Urothelium cell line (cell line): ENCODE data around the gene TBC1D26.
"Not testable (repeated sequence)": the region's sequence is repeated elsewhere in the genome, so short reads cannot be mapped to it uniquely, and the experiment has no call there.

Experiments used
- DNase-seq: peaks from one replicate; pipeline ENCODE4 v3.0.0; 2011; ENCODE audit warnings: low spot score, mixed read lengths
- FAIRE-seq: peaks from 2 replicates; lab custom pipeline; 2011; peaks lifted over from hg19 to GRCh38; lab: Jason Lieb, UNC

TBC1D26 gene

DNA sequence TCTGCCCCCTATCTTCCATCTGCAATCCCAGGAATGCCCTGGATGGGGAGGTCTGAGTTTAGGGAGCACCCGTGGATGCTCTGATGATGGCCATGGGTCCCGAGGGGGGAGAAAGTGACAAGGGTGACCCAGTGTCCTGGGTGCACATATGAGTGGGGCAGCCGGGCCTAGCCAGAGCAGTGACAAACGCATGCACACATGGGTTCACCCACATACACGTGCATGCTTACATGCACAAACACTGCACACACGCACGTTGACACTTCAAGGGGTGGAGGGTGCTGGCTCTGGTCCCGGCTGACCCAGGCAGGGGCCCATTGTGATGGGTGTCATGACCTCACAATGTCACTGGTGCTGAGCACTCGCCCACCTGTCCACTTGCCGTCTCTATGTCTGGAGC is at the start of gene TBC1D26:
Gene TBC1D26, plus strand, starts transcription at position 384 of the 400 bp plus-strand sequence. CDS start 3,066 bp downstream, outside the sequence.
- FAIRE-seq, DNase-seq: not testable (repeated sequence)

GRCh38 chr17:15683135-15683534 is 48.9 kb upstream of the TBC1D26 start:
- FAIRE-seq, DNase-seq: not testable (repeated sequence)

DNA sequence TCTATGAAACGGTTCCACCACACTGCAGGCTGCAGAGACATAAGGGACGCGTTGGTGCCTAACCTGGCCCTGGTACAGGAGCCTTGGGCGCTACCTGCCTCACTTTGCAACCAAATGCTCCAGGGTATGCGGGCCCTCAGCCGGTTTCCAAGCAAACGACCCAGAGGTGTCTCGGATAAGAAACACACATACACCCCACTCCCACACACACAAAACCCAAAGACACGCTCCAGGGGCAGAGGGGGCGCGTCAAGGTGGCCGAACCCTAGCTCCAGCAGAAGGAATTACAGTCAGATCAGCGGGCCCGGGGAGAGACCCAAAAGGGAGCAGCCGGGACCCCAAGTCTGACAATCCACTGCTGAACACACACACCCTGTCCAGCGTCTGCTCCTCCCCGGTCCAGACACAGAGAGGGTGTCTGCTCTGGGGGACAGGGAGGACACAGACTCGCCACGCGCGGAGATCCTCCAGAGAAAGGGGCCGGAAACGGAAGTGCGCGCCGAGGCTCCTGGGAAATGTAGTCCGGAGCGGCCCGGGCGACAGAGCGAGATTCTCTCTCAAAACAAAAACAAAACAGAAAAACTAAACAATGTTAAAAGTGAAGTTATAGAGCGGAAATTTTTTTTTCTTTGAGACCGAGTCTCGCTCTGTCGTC is 48.1 kb upstream of the TBC1D26 start, which contains the start of gene TRIM16:
Gene TRIM16, minus strand, starts transcription at position 488 of the 655 bp plus-strand sequence. CDS start 32,702 bp downstream, outside the sequence.
- DNase-seq: peak; percentile 40
- FAIRE-seq: not testable (repeated sequence)

DNA sequence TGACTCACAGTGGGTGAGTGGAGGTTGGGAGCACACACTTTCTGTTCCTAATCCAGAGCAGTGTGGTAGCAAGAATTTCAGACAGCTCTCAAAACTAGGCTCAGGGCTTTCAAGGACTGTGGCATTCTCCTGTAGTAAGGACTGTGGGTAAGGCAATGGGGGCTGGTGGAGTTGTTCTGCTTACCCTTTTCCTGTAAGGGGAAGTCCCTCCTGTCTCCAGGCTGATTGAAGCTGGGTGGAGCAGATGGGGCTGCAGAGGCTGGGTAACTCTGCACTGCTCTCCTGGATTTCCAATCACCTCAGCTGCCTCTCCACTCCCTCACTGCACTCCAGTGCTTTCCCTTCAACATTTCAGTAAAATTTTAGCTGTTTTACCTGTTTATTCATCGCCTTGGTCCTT is 44.6 kb upstream of the TBC1D26 start:
- DNase-seq, FAIRE-seq: not testable (repeated sequence)

DNA sequence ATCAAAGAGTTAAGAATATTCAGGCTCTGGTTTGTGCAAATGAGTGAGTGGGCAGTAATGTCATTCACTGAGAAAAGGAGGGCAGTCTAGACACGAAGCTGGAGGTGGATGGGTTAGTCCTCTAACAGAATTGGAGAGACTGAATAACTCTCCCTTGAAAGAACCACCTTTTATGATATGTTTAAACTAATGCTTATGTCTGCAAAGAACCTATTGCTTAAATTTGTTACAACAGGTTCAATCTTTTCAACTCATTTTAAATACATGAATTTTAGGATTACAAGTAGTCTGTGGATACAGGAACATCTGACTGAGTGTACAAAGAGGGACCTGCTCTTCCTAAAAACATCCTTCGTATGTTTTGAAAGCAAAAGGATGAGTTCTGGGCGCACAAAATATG is 33.1 kb upstream of the TBC1D26 start:
- not testable (repeated sequence) for DNase-seq, FAIRE-seq

DNA sequence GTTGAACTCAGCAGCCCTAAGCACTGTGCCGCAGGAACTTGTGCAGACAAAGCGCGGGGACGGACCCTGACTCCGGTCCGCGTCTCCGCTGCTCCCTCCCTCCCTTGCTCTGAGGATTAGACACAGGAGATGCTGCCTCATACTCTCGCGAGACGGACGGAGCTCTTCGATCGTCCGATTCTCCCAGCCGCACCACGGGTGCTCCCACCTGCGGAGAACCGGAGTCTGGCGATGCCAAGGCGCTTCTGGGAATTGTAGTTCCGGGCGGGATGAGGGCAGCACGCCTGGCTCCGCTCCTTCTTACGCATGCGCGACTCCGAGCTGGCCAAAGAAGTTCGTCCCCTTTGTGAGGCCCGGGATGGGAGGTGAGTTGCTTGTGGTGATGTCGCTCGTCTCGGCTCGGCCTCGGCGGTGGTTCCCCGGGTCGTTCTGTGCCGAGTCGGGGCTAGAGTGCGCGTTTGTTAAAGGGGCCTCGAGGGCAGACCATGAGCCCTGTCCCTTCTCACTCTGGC is 32.6 kb upstream of the TBC1D26 start, which contains the start of gene ZNF286A:
Gene ZNF286A, plus strand, starts transcription at position 340 of the 512 bp plus-strand sequence. CDS start 578 bp downstream, outside the sequence.
- not testable (repeated sequence) for FAIRE-seq

DNA sequence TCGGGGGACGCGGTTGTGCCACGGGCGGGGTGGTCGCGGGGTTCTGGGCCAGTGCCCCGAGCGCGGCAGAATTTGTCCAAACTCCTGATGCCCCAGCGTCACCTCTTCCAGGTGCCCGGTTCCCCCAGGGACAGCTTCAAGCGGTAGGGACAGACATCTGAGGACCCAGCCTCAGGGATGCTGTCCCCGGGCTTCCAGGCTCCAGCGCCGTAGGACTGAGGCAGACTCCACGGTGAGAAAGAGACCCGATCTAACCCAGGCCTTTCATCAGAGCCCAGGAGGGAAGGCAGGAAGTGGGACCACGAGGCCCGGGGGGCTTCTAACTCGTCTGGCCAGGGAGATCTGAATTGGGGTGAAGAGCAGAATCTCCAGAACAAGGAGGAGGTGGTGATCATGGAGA is 32.1 kb upstream of the TBC1D26 start:
- not testable (repeated sequence) for FAIRE-seq, DNase-seq

More for the DNA sequence above, 32.6 kb upstream of the TBC1D26 start, which contains the start of gene ZNF286A:
- DNase-seq: peak; percentile 95

DNA sequence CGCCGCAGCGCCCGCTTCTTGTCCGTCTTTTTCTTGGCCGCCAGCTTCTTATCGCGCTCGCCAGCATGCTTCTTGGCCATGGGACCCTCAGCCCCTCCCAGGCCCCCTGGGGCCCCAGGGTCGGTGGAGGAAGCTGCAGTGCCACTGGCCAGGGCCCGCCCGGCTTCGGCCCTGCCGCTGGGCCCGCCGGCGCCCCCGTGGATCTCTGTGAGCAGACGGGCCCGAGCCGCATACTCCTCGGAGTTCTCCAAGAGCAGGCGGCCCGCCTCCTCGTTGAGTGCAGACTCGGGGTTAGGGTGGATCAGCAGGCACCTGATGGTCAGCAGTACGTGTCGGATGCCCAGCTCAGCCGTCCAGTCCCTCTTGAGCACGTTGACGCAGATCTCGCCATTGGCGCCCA is 27.8 kb upstream of the TBC1D26 start:
- FAIRE-seq, DNase-seq: not testable (repeated sequence)

DNA sequence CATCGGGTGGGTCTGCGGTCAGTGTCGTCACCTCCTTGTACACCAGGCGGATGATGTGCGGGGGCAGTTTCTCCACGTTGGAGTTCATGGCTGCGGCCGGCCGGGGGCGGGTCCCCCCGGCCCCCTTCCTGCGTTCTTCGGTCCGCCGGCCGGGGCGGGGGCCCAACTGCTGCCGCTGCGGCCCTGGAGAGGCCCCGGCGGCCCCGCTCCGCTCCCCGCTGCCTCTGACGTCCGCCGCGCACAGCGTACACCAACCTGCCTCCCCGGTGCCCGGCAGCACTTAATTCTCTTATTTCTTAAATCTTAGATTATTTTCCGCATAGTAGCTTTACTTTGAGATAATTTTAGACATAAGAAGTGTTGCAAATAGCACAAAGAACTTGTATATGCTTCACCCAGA is 27.3 kb upstream of the TBC1D26 start:
- not testable (repeated sequence) for FAIRE-seq, DNase-seq

DNA sequence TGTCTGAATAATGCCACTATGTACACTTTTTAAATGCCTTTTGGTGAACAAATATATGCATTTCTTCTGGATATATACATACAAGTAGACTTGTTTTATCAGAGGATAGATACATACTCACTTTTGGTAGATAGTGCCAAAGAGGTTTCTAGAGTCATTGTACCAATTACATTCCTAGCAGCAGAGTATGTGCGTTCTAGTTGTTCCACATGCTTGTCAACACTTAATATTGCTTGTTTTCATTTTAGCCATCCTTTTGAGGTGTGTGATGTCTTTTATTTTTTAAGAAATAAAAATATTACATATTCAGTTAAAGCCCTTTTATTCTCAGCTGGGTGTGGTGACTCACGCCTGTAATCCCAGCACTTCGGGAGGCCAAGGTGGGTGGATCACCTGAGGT is 23.2 kb upstream of the TBC1D26 start:
- FAIRE-seq, DNase-seq: not testable (repeated sequence)

DNA sequence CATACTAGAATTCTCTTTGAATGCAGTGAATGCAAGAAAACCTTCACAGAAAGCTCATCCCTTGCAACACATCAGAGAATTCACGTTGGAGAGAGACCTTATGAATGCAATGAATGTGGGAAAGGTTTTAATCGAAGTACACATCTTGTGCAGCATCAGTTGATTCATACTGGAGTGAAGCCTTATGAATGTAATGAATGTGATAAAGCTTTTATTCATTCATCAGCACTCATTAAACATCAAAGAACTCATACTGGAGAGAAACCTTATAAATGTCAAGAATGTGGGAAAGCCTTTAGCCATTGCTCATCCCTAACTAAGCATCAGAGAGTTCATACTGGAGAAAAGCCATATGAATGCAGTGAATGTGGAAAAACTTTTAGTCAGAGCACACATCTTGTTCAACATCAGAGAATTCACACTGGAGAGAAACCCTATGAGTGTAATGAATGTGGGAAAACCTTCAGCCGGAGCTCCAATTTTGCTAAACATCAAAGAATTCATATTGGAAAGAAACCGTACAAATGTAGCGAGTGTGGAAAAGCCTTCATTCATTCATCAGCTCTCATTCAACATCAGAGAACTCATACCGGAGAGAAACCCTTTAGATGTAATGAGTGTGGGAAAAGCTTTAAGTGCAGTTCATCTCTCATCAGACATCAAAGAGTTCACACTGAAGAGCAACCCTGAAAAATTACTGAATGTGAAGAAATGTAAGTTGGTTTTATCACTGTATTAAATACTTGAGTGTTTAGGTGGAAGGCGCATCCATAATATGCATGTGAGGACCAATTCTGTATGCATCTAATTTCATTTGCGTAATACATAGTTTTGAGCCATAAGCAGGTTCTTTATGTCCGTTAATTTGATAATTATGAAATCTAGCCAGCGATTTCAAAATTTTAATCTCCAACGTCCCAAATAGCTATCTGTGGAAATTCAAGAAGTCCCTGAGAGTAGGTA is 15.2 kb upstream of the TBC1D26 start:
- not testable (repeated sequence) for FAIRE-seq

DNA sequence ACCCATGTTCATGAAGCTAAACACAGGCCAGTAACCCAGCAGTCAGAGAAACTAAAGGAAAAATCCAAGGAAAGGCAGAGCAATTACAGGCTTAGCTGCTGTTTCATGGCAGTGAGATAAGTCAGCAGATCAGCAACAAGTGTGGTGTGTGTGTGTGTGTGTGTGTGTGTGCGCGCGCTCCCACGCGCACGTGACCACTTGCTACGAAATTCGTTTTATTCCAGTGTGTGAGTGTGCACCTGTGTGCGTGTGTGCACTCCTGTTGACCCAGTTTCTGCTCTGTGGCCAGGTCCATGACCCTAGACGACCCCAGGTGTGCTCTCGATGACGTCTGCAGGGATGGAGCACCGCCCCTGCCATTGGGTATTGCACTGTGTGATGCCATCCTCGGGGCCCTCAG is 1.5 kb upstream of the TBC1D26 start:
- FAIRE-seq, DNase-seq: not testable (repeated sequence)

More for the DNA sequence above, 15.2 kb upstream of the TBC1D26 start:
- DNase-seq: not testable (repeated sequence)

- FAIRE-seq, DNase-seq: not testable (repeated sequence)
Observed at GRCh38 chr17:15733174-15733789, 1.2 kb downstream of the TBC1D26 start.

GRCh38 chr17:15736578-15736977 is 4.5 kb downstream of the TBC1D26 start:
- FAIRE-seq: peak; percentile 59
- DNase-seq: not testable (repeated sequence)

- FAIRE-seq (no peak), DNase-seq (no peak)
Observed at GRCh38 chr17:15738066-15738465, 6.0 kb downstream of the TBC1D26 start.

DNA sequence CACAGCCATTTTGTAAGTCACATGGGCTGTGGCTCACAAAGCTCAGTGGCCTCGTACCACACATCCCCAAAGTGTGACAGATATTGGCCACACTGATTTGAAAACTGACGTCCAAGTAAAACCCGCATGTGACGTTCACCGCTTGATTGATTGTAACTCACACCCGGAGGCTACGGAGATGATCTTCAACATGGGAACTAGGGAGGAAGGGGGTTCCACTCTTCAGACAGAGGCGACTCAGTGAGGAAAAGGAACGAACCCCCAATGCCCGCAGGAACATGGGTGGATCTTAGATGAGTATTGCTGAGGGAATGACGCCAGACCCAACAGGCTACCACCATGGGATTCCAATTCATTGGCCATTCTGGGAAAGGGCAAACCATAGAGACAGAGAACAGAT is 7.2 kb downstream of the TBC1D26 start:
- DNase-seq: not testable (repeated sequence)
- peak; percentile 44 for FAIRE-seq

- peak; percentile 17 for FAIRE-seq
- DNase-seq: not testable (repeated sequence)
Observed at GRCh38 chr17:15740041-15740440, 8.0 kb downstream of the TBC1D26 start.

DNA sequence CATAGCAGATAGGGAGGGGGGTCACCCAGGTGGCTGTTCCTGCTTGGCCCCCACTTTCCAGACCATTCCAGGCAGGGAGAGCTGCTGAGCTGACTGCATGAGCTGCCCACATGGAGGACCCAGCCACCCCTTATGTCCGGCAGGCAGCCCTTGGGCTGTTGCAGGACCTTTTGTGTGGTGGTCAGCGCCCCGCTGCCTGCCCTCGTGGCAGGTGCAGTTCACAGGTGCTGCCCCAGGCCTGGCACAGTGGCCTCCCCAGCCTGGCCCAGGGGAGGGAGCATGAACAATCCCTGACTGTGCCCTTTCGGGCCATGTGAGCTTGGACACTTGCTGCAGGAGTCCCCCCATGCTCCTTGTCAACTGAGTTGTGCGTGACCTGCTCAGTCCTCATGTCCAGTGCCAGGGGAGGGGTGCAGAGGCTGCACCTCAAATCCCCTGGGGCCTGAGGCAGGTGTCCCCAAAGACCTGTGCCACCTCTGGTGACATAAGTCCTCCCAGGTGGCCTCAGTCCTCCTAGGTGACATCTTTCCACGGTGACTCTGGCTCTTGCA is 8.6 kb downstream of the TBC1D26 start:
- no peak for FAIRE-seq
- no peak for DNase-seq

- DNase-seq: no peak
- FAIRE-seq: no peak
Observed at GRCh38 chr17:15741624-15742023, 9.5 kb downstream of the TBC1D26 start.
